ENCODE data around the gene WDR64.
A peak's percentile ranks its signal among the peaks of the same experiment; 100 is the strongest.

Gene WDR64

GRCh38 chr1:241839369-241839979 is 187.4 kb downstream of the WDR64 start:
- no peak for DNase-seq (ENCODE audit: low spot score)

GRCh38 chr1:241840164-241840563 is 188.1 kb downstream of the WDR64 start:
- DNase-seq (ENCODE audit: low spot score), result no peak

DNA sequence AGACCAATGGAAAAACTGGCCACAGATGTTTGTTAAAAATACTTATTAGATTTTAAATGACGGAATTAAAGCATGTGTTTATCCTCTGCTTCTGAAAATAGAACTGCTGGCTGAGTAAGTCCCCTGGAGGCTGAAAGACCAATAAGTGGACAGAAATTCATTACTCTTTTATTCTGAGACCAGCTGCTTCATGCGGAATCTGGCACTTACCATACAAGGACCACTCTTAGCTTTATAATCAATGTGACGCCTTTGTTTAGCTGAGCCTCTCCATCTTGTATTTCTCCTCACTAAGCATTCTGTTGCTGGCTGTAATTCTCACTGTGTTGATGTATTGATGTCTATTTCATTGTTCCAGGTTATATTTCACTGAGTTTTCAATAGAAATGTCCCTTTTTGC is 189.6 kb downstream of the WDR64 start:
- DNase-seq (ENCODE audit: low spot score), result no peak

- DNase-seq (ENCODE audit: low spot score), result no peak
Observed at GRCh38 chr1:241842565-241842964, 190.5 kb downstream of the WDR64 start.

- no peak for DNase-seq (ENCODE audit: low spot score)
Observed at GRCh38 chr1:241844593-241844992, 192.5 kb downstream of the WDR64 start.

GRCh38 chr1:241846375-241846774 is 194.3 kb downstream of the WDR64 start:
- DNase-seq (ENCODE audit: low spot score), result no peak

- DNase-seq (ENCODE audit: low spot score), result no peak
Observed at GRCh38 chr1:241846862-241847539, 194.9 kb downstream of the WDR64 start.

- DNase-seq (ENCODE audit: low spot score), result no peak
Observed at GRCh38 chr1:241847540-241847795, 195.4 kb downstream of the WDR64 start.

- DNase-seq (ENCODE audit: low spot score), result peak; percentile 91
Observed at GRCh38 chr1:241847796-241848685, 196.0 kb downstream of the WDR64 start, which contains the start of gene EXO1. TSS of gene EXO1 (plus strand) at chr1:241848204. CDS start at chr1:241850426, 2,222 bp downstream.

DNA sequence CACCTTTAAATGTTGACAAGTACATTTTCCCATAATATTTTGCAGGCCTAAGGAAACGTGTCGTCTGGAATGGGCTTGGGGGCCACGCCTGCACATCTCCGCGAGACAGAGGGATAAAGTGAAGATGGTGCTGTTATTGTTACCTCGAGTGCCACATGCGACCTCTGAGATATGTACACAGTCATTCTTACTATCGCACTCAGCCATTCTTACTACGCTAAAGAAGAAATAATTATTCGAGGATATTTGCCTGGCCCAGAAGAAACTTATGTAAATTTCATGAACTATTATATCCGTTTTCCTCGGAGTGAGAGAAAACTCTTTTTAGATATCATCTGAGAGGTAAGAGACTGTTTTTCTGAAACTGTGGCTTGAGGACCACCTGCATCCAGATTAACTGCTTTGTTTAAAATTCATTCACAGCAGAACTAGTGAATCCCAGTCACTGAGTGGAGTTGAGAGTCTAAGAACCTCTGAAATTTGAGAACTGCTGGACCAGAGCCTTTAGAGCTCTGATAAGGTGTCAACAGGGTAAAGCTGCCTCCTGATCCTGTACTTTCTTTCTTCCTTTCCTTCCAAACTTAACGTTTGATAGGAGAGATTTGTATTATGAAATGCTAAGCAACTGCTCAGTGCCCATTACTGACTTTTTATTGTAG is 196.7 kb downstream of the WDR64 start:
- DNase-seq (ENCODE audit: low spot score), result no peak

DNA sequence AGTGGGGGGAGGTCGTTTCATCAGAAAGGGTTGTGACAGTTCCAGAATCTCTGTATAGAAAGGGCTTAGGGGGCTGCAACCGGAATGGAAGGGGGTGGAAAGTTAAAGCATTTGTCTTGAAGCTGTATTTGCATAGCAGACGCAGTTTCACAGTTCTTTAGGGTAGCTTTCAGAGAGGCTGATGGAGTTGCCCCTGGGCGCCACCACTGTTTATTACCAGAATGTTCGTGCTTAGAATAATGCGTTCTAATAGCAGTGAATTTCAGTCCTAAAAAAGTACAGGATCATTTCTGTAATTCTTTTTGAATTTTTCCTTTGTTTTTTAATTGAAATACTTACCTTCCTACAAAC is 197.2 kb downstream of the WDR64 start:
- no peak for DNase-seq (ENCODE audit: low spot score)

Data from putamen (tissue), 1 donor.